HG02884 (cell line): ENCODE results near the gene ZNF385D.

Source experiments
- ATAC-seq: cut with Tn5 transposase; IDR thresholded peaks from one replicate; pipeline ENCODE4 v1.9.1; 2021; ENCODE audit warnings: mild to moderate bottlenecking, moderate library complexity; ENCODE audit not compliant: unreplicated experiment

ZNF385D gene

DNA sequence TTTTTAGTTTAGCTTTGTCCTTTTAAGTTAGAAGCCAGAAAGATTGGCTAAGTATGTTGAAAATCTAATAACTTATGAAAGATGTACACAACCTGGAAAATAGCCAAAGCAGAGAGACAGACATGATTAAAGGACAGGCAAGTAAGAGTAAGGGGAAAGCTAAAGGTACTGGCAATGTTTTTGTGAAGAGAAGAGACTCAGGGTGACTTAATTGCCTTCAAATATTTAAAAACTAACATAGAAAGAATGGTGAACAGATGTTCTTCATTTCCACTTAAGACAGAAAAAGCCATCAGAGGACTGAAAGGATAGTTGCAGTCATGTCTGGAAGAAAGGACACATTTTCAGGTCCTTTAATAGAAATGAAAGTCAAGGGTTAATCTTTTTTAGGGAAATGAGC is 68.8 kb downstream of the ZNF385D start:
- ATAC-seq, result no peak

DNA sequence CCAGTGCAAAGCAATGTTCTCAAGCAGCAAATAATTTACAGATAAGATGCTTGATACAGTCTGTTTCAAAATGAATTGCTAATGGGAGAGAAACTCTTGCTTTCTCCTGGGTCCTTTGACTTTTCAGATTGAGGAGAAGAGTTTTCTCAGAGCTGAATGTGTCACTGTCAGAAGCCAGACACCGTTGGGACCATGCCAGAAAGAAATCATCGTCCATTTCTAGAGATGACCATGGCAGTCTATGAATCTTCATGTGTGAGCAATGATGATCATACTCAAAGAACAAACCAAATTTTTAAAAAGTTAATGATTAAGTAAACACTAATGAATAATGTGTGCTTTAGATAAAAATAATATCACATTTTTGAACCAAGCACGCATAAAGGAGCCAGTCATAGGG is 77.6 kb downstream of the ZNF385D start:
- ATAC-seq, result no peak

DNA sequence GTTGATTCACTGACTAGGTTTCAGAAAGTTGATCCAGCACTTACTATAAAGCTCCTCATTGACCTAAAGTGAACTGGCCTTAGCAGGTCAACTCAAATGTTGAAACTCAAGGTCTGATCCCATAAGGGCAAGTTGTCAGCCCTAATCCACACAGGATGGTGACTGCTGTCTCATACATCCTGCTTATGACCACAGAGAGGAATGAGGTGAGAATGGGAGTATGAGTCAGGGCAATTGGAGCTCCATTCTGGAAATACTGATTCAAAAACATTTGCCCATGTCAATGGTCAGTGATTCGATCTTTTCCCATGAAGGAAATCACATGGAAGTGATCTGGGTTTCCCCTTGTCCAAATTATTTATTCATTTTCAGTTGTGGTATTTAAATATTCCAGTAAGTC is 78.7 kb downstream of the ZNF385D start:
- ATAC-seq, result no peak

DNA sequence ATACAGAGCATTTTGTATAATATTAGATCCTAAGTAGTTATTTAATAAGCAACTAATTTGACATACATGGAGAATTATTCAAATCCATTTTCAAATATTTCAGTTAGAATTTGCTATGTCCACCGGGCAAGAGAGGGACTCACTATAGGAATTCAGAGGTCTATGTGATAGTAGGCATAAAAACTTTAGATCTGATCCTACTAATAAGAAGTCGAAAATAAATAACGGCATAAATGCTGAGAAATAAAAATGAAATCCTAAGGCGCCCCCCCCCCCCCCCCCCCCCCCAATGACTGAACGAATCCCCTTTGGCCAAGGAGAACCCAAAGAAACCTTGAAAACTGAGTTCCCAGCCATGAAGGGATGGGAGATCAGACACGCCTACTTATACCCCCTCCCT is 80.6 kb downstream of the ZNF385D start:
- ATAC-seq, result no peak

DNA sequence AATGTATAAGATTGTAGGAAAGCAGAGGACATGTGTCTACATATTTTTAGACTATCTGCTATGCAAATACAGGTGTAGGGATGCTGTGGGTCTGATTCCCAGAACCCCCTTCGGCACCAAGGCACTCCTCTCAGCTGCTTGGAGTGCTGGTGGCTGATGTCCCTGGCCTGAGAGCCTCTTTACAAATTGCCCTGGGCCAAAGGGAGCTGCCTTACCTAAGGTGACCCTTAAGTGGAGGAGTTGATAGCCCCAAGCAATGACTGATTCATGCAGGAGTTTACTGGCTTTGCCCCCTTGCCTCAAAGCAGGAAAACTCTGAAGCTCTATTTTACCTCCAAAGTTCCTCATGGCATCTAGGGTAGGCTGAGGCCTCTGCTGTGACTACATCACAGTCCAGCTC is 83.0 kb downstream of the ZNF385D start:
- ATAC-seq, result no peak

DNA sequence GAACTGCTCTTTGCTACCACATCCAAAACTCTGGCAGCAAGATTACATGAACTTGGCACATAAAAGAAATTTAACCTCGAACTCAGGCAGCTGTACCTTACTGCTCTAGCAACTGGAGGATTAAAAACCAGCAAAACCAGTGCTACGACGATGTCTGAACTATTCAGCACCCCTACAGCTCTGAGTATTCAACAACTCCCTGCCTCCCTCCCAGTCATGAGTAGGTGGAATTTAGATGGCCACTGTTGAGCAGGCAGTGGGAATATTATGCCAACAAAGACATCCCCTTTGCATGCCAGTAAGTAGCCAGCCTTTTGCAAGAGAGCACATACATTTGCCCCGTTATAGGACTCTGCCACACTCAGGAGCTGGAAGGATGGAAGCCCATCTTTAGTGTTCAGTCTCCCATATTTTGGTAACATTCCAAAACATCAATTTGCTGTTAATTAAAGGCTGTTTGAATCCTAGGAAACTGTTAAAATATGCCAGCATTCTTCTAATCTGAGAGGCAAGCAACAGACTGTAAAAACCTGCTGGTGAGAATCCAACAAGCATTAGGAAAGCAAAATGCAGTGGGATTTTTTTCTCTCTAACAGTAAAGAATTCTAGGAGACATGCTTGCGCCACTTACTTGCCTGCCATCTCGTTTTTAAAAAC is 85.4 kb downstream of the ZNF385D start:
- no peak for ATAC-seq

DNA sequence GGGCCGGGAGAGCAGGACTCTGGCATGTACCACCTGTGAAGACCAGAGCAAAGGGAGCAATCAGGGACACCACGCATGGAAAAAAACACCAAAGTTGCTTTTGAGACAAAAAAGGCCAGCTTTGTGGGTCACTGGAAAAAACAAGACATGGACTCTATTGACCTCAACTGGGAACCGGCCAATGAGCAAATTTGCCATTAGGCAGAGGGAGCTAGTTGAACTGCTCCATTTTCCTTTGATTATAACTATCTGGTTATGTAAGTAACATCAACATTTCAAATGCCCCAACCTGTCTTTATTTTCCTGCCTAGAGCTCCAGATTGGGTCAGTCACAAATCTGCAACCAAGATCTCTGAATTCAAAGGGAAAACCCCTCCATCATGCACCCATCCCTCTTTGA is 86.0 kb downstream of the ZNF385D start:
- no peak for ATAC-seq

DNA sequence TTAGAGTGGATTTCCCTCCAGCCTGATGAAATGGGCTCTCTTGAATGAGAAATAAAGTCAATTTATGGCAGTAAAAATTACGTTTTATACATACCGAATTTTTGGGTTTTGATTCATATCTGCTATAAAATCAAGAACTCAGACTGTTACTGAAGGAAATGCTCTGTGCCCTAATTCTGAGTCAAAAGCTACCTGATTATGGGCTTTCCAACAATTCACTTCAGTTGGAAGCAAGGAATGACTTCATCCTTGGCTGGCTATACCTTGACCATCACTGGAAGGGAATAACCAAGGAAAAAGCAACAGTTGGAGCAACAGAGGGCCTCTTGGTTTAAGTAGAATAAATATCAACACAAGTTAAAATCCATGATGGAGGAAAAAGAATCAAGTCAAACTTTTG is 88.6 kb downstream of the ZNF385D start:
- ATAC-seq, result no peak

DNA sequence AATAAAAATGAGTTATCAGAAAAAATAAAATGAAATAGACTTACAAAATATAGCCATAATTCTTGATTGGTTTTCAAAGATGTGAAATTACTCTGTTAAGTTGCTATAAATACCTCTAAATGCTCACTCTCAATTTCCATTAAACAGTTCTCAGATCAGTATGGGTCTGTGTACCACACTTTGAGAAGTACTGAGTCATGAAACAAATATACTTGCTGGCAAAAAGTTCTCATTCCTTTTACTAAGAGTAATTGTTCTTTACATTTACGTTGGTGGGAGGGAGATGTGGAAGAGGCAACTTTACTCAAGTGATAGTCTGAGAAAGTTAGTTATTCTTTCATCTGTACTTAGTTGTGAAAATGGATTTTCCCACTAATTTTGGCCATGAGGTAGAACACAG is 96.3 kb downstream of the ZNF385D start:
- ATAC-seq, result no peak

DNA sequence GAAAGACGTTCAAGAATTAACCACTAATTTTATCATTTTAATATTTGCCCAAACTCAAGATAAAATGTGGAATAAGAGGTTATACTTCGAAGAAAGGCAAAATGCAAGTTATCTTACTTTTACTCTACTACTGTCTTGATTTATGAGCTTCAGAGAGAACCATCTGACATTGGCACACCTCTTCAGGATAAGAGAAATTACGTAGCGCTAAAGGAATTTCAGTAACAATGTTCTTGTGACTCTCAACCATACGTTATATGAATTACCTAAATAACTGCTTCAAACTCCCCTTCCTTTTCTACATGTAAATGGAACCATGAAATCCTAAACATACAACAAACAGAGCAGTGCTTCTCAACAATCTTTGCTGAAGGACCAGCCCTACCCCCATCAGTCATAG is 96.8 kb downstream of the ZNF385D start:
- ATAC-seq, result no peak

DNA sequence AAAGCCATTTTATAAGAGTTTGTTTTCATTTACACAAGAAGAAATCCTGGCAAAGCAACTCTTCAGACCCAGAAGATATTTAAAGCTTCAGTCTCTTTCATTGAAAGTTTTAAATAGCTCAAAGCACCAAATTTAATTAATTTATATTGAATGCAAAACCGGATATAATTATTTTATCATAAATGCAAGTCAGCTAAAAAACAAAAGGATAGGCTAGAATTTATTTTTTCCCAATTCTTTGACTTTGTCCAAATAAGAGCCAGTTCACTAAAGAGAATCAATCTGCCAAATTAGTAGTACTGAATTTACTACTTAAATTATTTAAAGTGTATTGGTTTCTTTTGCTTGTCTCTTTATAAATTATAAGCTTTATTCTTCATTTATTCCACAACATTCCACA is 101.5 kb downstream of the ZNF385D start:
- no peak for ATAC-seq

DNA sequence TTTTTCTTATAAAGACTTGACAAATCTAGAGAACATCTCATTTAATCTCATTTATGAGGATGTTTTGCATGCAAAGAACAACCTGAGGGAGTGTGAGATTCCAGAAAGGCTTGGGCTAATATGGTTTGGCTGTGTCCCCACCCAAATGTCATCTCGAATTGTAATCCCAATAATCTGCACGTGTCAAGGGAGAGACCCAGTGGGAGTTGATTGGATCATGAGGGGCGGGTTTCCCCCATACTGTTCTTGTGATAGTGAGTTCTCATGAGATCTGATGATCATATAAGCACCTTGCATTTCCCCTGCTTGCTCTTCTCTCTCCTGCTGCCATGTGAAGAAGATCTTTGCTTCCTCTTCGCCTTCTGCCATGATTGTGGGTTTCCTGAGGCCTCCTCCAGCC is 103.0 kb downstream of the ZNF385D start:
- no peak for ATAC-seq

DNA sequence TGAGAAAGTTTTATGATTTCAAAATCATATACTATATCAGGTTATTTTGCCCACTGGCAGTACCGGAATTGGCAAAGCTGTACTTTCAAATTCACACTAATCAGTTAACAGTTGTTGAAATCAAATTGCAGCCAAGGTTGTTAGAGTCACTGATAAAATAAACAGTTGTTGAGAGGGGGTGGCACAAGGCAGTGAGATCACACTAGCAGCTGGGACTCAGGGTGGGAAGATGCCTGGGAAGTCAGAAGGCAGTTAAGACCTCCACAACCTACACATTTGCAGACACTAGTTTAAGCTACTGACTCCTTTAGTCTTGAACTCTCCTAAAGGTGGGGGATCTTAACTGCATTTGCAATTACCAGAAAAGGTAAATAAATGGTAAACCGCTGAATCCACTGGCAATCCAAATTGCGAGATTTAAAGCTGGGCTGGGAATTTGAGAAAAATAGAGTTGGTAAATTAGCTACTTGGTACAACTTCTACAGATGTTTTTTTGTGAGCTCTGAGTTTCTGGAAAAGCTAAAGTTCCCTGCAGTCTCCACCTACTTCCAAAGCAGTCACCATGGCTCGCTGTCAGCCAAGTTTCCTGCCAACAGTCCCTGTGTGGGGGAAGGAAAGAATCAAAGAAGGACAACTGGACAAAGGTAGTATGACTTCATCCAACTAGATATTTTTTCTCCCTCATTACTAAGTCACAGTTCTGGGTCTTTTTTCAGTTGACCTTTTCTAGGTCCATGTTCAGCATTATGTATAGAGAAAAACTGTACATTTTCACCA is 105.7 kb downstream of the ZNF385D start:
- ATAC-seq, result no peak

DNA sequence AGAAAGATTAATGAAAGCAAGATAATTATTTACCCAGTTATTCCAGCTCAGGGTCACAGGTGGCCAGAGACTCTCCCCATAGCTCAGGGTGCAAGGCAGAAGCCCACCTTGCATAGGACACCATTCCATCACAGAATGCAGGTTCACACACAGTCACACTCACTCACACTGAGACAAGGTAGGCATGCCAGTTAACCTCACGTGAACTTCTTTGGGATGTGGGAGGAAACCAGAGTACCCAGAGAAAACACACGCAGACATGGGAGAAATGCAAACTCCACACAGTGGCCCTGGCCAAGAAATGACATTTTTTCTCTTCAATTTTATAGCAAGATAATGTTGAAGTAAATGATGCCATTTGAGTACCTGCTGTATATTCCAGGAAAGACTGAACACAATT is 106.7 kb downstream of the ZNF385D start:
- no peak for ATAC-seq

DNA sequence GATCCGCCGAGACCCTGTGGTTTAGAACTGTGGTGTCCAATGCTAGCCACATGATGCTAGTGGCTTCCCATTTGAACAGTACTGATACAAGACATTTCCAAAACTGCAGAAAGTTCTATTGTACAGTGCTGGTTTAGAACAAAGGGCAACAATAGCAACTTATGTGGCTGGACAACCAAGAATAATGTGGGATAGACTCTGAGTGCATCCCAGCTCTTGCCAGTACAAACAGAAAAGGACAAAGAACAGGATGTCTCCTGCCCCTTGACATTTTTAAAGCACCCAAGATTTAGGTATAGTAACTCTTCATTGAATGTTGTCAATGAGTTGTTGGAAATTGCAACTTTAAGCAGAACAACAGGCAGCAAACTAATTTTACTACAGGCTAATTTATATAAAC is 107.3 kb downstream of the ZNF385D start:
- no peak for ATAC-seq

DNA sequence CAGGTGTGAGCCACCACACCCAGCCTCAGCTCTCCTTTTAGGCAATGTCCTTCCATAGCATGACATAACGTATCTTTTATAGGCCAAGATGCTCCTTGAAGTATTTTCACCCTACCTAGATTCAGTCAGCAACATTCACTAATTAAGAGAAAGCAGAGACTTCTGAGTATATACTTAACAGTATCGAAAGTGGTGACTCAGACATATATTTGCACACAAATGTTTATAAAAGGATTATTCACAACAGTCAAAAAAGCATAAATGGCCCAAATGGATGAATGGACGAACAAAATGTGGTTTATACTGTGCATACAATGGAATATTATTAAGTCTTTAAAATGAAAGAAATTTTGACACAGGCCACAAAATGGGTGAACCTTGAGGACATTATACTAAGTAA is 108.6 kb downstream of the ZNF385D start:
- no peak for ATAC-seq

DNA sequence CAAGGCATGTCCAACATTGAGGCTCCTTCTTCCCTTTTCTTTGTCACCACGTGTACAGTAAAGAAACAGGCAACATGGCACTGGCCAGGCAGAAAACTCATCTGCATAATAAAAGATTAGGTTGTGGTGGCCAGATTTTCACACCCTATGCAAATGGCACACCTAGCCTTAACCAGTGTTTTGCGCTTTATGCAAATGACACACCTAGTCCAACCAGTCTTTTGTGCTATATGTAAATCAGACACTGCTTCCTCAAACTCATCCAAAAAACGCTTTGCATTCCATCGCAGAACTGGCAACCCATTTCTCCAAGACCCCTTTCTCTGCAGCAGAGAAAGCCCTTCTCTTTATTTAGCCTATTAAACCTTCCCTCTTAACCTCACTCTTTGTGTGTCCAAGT is 109.1 kb downstream of the ZNF385D start:
- no peak for ATAC-seq

DNA sequence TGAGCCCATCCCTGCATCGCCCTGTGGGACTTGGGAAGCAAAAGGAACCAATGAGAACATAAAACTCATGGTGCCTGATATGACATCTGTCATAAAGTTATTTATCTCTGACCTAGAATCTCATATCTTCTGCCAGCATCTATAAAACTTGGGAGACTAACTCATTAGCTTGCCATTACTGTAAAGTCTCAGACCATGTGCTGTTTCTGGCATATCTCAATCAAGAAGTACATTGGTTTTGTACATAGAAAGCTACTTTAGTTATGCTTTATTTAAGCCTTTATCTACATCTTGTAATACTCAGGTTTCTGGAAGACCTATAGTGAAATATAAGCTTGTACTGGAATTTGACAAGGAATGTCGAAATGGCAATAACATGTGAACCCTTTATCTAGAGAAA is 112.5 kb downstream of the ZNF385D start:
- ATAC-seq, result no peak

DNA sequence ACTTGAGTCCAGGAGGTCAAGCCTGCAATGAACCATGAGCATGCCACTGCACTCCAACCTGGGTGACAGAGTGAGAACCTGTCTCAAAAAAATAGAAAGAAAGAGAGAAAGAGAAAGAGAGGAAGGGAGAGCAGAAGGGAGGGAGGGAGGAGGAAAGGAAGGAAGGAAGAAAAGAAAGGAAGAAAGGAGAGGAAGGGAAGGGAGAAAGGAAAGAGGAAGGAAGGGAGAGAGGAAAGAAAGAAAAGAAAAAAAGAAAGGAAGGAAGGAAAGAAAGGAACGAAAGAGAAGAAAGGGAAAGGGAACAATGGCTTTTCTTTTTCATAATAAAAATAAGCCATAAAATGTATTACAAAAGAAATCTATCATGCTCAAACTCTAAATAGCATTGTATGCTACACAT is 116.9 kb downstream of the ZNF385D start:
- ATAC-seq, result no peak

DNA sequence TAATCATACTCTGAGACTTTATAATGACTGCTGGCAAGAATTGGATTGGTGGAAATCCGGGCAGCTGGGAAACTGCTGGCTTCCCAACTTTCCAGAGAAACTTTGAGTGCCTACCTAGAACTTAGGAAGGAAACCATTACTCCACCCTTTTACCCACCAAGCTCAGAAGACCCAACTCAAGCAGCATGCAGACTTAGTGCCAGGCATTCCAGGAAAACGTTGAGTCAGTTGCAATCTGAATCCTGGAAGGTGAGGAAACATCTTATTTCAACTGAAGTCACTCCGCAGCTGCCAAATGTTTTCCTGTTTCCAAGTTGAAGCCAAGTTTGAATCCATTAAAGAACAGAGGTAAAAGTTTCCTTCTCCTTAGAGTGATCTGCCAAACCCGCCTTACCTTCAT is 126.5 kb downstream of the ZNF385D start:
- no peak for ATAC-seq

DNA sequence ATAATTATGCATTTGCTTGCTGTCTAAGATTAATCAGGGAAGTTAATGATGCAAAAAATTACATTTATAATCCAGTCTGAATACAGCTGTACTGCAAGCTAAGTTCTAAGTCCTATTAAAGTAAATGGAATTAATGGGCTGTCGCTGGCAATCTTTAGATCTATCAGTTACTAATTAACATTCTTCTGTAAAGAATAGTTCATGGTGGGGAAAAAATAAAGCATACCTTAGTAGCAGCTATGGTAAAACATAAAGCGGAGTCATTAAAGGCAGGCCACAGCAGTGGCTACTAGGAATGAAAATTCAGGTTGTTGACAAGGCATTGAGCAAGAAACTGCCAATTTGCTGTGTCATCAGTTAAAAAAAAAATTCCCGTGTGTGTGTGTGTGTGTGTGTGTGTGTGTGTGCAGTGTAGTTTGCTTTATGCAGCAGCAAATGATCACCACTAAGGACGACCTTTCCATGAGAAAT is 129.8 kb downstream of the ZNF385D start:
- ATAC-seq, result no peak

DNA sequence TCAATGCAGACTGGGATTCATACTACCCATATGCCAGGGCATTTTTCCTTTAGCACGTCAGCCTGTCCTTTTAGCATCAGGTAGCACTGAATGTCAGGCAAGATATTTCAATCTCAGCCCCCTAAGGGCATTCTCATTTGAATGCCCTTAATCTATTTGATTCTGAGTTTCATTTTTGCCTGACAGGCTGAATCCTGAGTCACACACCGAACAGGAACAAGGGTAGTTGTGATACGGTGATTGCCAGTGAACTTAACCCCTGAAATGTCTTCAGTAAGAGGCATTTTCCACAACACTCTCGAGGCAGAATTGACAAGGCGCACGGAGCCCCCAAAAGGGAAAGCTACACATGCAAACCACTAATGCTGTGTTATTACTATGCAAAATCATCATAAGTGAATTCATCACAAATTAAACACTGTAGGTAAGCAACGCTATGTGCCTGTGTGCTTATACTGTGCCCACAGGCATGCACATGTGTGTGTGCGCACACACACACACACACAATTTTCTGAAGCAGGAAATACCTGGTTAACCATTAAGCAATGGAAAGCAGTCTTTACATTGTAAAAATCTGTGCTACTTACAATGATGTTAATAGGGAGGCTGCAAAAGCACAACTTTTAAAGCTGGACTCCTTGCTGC is 130.4 kb downstream of the ZNF385D start:
- no peak for ATAC-seq
